ENCODE results near the gene DMD.

GRCh38 chrX:31497086-31497485 is 1714.3 kb downstream of the DMD start:
- TF ChIP-seq, protein P1, sequence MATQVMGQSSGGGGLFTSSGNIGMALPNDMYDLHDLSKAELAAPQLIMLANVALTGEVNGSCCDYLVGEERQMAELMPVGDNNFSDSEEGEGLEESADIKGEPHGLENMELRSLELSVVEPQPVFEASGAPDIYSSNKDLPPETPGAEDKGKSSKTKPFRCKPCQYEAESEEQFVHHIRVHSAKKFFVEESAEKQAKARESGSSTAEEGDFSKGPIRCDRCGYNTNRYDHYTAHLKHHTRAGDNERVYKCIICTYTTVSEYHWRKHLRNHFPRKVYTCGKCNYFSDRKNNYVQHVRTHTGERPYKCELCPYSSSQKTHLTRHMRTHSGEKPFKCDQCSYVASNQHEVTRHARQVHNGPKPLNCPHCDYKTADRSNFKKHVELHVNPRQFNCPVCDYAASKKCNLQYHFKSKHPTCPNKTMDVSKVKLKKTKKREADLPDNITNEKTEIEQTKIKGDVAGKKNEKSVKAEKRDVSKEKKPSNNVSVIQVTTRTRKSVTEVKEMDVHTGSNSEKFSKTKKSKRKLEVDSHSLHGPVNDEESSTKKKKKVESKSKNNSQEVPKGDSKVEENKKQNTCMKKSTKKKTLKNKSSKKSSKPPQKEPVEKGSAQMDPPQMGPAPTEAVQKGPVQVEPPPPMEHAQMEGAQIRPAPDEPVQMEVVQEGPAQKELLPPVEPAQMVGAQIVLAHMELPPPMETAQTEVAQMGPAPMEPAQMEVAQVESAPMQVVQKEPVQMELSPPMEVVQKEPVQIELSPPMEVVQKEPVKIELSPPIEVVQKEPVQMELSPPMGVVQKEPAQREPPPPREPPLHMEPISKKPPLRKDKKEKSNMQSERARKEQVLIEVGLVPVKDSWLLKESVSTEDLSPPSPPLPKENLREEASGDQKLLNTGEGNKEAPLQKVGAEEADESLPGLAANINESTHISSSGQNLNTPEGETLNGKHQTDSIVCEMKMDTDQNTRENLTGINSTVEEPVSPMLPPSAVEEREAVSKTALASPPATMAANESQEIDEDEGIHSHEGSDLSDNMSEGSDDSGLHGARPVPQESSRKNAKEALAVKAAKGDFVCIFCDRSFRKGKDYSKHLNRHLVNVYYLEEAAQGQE (IDR thresholded peaks at IDR 0.05; ENCODE audit: insufficient read depth in 1 of 2, low read depth in 2 of 2, low read length in 2 of 2), result no peak
- TF ChIP-seq POLR2AphosphoS5 (IDR thresholded peaks at IDR 0.05; ENCODE audit: low read depth, low read length) (no peak), TAF1 (IDR thresholded peaks at IDR 0.05; ENCODE audit: borderline replicate concordance, insufficient read depth, low read length) (no peak), SIN3A (IDR thresholded peaks at IDR 0.05; ENCODE audit: borderline replicate concordance, insufficient read depth, low read length) (no peak), FOXP2 (optimal IDR thresholded peaks at IDR 0.05; ENCODE audit: borderline replicate concordance, extremely low read depth, extremely low read length, insufficient read depth) (no peak)
